ENCODE results near the gene LMNTD2. TPM values are rescaled to one million over a fixed set of nuclear protein-coding genes. Genes with fewer than 3 reads are reported as not detected.

LMNTD2 gene
- total and polyA plus RNA-seq, 2 of the 13 experiments (the other 11 are each of a cell fraction or from before 2014, with no cell fraction given): 1.1 to 3.1 TPM

- TF ChIP-seq ZBTB44 (CRISPR knock-in tag; IDR thresholded peaks at IDR 0.05) (no peak), IRF9 (CRISPR knock-in tag; IDR thresholded peaks at IDR 0.05; ENCODE audit: borderline replicate concordance) (no peak), HNRNPL (IDR thresholded peaks at IDR 0.05; ENCODE audit: low read depth, low read length) (no peak), RAD21 (CRISPR knock-in tag; IDR thresholded peaks at IDR 0.05) (no peak), POLR2A (IDR thresholded peaks at IDR 0.05; ENCODE audit: insufficient read depth in 1 of 2, low read depth in 2 of 2, low read length in 2 of 2) (no peak), MBD4 (IDR thresholded peaks at IDR 0.05; ENCODE audit: borderline replicate concordance, low read length) (no peak), TFE3 (CRISPR knock-in tag; IDR thresholded peaks at IDR 0.05) (peak; percentile 82), ZSCAN30 (CRISPR knock-in tag; IDR thresholded peaks at IDR 0.05) (no peak), ERF (CRISPR knock-in tag; IDR thresholded peaks at IDR 0.05) (peak; percentile 24; the same call in 1 of the 2 replicates), FOXK2 (IDR thresholded peaks at IDR 0.05) (peak; percentile 50; the same call in 1 of the 2 replicates), PHB2 (IDR thresholded peaks at IDR 0.05; ENCODE audit: partially characterized antibody) (no peak), MXD4 (CRISPR knock-in tag; IDR thresholded peaks at IDR 0.05) (no peak; the same call in 1 of the 2 replicates), KLF16 (CRISPR knock-in tag; IDR thresholded peaks at IDR 0.05) (no peak), HNF4G (IDR thresholded peaks at IDR 0.05; ENCODE audit: borderline replicate concordance, low read depth, low read length) (peak; percentile 51), HNF4G (CRISPR knock-in tag; IDR thresholded peaks at IDR 0.05; ENCODE audit: borderline replicate concordance, low read depth) (no peak), ZNF792 (CRISPR knock-in tag; IDR thresholded peaks at IDR 0.05) (0 out of 2 replicates have a peak, but pooled peaks have one; percentile 27), HOXA7 (CRISPR knock-in tag; IDR thresholded peaks at IDR 0.05) (no peak), ZNF430 (CRISPR knock-in tag; IDR thresholded peaks at IDR 0.05) (peak; percentile 66), ZBTB39 (CRISPR knock-in tag; IDR thresholded peaks at IDR 0.05) (0 out of 2 replicates have a peak, but pooled peaks have one; percentile 25), HNF1A (IDR thresholded peaks at IDR 0.05; ENCODE audit: low read depth) (no peak), HNF1A (CRISPR knock-in tag; IDR thresholded peaks at IDR 0.05; ENCODE audit: borderline replicate concordance) (no peak)
These were observed 19.5 kb upstream of the LMNTD2 start (continued) for GRCh38 chr11:579830-580601.

All from HepG2 (cell line).